Measurements from ENCODE around the gene ZFYVE26.
A peak's percentile ranks its signal among the peaks of the same experiment; 100 is the strongest.

The ZFYVE26 gene

DNA sequence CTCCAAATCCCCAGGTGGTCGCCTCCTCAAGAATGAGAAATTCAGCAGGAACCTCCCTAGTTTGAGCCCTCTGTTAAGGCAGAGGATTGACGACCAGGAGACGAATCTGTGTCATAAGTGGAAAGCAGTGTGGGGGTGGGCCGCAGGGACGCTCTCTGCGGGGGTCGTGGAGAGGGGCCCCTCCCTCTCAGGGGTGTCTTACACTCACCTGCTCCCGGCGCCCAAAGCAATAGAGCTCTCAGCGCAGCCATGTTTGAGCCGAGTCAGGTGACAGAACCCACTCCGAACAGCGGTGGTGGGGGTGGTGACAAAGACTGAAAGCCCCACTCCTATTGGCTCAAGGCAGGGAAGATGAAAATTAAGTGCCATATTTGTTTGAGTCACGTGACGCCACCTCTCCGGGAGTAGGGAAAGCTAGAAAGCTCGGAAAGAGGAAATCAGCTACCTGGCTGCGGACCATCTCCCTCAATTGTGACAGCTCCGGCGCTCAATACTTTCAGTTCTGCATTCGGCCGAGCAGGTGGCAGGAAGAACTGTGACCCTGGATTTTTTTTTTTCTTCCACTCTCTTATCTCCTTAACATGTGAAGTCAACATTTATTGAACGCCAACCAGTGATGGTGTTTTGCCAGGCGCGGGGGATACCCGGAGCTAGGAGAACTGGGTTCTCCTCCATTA is at the start of gene ZFYVE26:
Gene ZFYVE26, minus strand, starts transcription at position 265 of the 677 bp plus-strand sequence. CDS start 627 bp downstream, outside the sequence.
- H3K9ac ChIP-seq (ENCODE audit: low read depth, low read length), result peak within 1 kb of the TSS; percentile 95
- no peaks in the 10 kb centered on the region for H3K9me3 ChIP-seq (ENCODE audit: control insufficient read depth, insufficient read depth, low read length)
- no peaks in the 10 kb centered on the region for H3K27me3 ChIP-seq (ENCODE audit: control insufficient read depth, insufficient read depth, low read length)
- H3K4me3 ChIP-seq (ENCODE audit: low read depth, low read length), result peak within 1 kb of the TSS; percentile 91
- peaks cover 5% of the 10 kb centered on the region for H3K4me1 ChIP-seq (ENCODE audit: control insufficient read depth, insufficient read depth, low read length)
- H3K36me3 ChIP-seq (ENCODE audit: control insufficient read depth, insufficient read depth, low read length), result no peaks in the 10 kb centered on the region

DNA sequence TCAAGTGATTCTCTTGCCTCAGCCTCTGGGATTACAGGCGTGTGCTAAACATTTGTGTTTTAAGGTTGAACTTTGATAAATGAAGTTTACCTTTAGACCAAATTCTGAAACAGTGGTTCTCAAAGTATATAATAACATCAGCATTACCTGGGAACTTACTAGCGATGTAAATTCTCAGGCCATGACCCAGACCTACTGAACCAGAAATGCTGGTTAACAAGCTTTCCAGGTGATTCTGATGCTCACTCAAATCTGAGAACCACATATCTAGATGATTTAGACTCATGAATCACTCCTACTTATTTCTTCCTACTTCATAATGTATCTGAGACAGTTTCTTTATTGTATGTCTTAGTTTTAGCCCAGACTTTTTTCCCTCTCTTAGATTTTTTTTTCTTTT is 46.8 kb upstream of the ZFYVE26 start:
- H3K27me3 ChIP-seq (ENCODE audit: control insufficient read depth, insufficient read depth, low read length), result no peaks in the 10 kb centered on the region
- no peaks in the 10 kb centered on the region for H3K36me3 ChIP-seq (ENCODE audit: control insufficient read depth, insufficient read depth, low read length)
- peaks cover 8% of the 10 kb centered on the region for H3K9me3 ChIP-seq (ENCODE audit: control insufficient read depth, insufficient read depth, low read length)
- H3K9ac ChIP-seq (ENCODE audit: low read depth, low read length), result no peak overlapping the region
- H3K4me3 ChIP-seq (ENCODE audit: low read depth, low read length), result no peak overlapping the region
- peaks cover 4% of the 10 kb centered on the region for H3K4me1 ChIP-seq (ENCODE audit: control insufficient read depth, insufficient read depth, low read length)

DNA sequence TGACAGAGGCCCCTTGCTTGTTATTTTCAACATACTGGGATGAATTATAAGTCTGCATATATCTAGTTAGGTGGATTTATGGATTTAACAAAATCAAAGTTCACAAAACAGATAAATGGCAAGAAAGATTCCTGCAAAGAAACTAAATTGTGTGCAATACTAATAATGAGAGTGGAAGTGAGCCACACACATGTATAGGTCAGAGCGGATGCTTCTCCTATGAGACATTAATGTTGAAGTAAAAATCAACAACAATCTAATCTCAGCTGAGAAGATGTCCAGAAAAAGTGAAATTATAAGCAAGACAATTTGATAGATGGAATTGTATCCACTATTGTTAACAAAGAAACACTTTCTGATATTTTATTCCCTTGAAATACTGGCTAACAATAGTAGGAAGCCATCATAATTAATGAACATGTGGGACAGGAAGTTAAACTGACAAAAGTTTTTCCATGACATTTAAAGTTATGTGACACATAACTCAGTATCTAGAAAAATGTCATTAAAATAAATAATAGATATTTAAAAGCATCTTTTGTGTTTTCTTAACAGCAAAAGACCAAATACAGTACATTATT is 42.9 kb upstream of the ZFYVE26 start:
- H3K36me3 ChIP-seq (ENCODE audit: control insufficient read depth, insufficient read depth, low read length), result no peaks in the 10 kb centered on the region
- H3K9ac ChIP-seq (ENCODE audit: low read depth, low read length), result no peak overlapping the region
- no peaks in the 10 kb centered on the region for H3K9me3 ChIP-seq (ENCODE audit: control insufficient read depth, insufficient read depth, low read length)
- H3K27me3 ChIP-seq (ENCODE audit: control insufficient read depth, insufficient read depth, low read length), result no peaks in the 10 kb centered on the region
- peaks cover 4% of the 10 kb centered on the region for H3K4me1 ChIP-seq (ENCODE audit: control insufficient read depth, insufficient read depth, low read length)
- H3K4me3 ChIP-seq (ENCODE audit: low read depth, low read length), result no peak overlapping the region

DNA sequence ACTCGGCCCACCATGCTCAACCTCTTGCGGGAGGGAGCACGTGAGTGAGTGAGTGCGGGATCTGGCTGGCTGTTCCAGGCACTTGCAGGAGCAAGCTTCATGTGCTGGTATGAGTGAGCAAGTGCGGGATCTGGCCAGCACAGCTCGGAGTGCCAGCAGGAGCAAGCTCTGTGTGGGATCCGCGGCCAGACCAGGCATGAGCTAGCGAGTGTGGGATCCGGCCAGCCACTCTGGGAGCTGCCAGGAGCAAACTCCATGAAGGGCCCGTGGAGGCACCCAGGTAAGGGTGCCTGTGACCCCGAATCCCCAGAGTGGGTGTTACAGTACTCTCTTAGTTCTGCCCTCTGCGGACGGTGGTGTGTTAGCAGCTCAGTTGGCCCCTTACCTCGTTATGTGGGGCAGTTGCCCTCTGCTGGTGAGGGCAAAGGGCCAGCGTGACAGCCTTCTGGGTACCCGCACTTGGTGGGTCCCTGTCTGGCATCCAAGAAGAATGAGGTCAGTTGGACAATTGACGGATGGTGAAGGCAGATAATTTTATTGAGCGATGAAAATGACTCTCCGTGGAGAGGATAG is 41.5 kb upstream of the ZFYVE26 start:
- Histone ChIP-seq H3K9me3 (ENCODE audit: control insufficient read depth, insufficient read depth, low read length) (no peaks in the 10 kb centered on the region), H3K9ac (ENCODE audit: low read depth, low read length) (no peak overlapping the region)

DNA sequence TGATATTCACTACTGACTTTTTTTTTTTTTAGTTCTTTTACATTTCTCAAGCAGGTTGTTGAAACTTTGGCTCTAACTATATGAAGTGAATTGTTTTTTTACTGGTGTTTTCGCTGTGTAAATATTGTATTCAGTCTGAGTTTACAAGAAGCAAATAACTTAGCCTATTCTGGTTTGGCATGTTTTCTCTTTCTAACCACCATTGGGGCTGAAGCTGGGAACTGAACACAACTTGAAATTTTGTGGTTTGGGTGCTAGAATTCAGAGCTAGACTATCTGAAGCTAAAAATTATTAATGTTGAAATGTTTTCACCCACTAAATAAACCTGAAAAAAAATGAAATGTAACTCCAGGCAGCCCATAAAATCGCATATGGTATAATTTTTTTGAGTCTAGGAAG is 40.4 kb upstream of the ZFYVE26 start:
- no peaks in the 10 kb centered on the region for H3K36me3 ChIP-seq (ENCODE audit: control insufficient read depth, insufficient read depth, low read length)
- no peaks in the 10 kb centered on the region for H3K9me3 ChIP-seq (ENCODE audit: control insufficient read depth, insufficient read depth, low read length)
- no peak overlapping the region for H3K4me3 ChIP-seq (ENCODE audit: low read depth, low read length)
- H3K4me1 ChIP-seq (ENCODE audit: control insufficient read depth, insufficient read depth, low read length), result peaks cover 4% of the 10 kb centered on the region
- no peaks in the 10 kb centered on the region for H3K27me3 ChIP-seq (ENCODE audit: control insufficient read depth, insufficient read depth, low read length)
- no peak overlapping the region for H3K9ac ChIP-seq (ENCODE audit: low read depth, low read length)

More for the DNA sequence above, 41.5 kb upstream of the ZFYVE26 start:
- Histone ChIP-seq H3K4me1 (ENCODE audit: control insufficient read depth, insufficient read depth, low read length) (peaks cover 4% of the 10 kb centered on the region), H3K36me3 (ENCODE audit: control insufficient read depth, insufficient read depth, low read length) (no peaks in the 10 kb centered on the region), H3K4me3 (ENCODE audit: low read depth, low read length) (no peak overlapping the region), H3K27me3 (ENCODE audit: control insufficient read depth, insufficient read depth, low read length) (no peaks in the 10 kb centered on the region)

DNA sequence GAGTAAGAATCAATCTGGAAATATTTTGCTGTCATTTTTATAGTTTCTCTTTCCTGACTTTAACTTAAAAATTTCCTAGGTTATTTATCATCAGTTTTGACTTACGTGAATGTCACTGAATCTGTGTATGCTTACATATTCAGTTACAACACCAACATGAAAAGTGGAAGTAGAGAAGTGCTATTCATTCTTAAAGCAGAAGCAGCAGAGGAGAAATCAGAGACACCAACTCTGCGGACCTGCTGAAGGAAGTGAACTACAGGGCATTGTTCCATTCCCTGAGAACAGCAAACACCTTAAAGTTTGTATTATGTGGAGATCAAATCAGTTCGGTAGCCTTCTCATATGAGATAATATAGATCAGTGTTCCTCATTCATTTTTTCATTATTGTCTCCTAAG is 37.3 kb upstream of the ZFYVE26 start:
- Histone ChIP-seq H3K36me3 (ENCODE audit: control insufficient read depth, insufficient read depth, low read length) (no peaks in the 10 kb centered on the region), H3K9me3 (ENCODE audit: control insufficient read depth, insufficient read depth, low read length) (no peaks in the 10 kb centered on the region), H3K4me3 (ENCODE audit: low read depth, low read length) (no peak overlapping the region), H3K4me1 (ENCODE audit: control insufficient read depth, insufficient read depth, low read length) (no peaks in the 10 kb centered on the region), H3K9ac (ENCODE audit: low read depth, low read length) (no peak overlapping the region), H3K27me3 (ENCODE audit: control insufficient read depth, insufficient read depth, low read length) (no peaks in the 10 kb centered on the region)

DNA sequence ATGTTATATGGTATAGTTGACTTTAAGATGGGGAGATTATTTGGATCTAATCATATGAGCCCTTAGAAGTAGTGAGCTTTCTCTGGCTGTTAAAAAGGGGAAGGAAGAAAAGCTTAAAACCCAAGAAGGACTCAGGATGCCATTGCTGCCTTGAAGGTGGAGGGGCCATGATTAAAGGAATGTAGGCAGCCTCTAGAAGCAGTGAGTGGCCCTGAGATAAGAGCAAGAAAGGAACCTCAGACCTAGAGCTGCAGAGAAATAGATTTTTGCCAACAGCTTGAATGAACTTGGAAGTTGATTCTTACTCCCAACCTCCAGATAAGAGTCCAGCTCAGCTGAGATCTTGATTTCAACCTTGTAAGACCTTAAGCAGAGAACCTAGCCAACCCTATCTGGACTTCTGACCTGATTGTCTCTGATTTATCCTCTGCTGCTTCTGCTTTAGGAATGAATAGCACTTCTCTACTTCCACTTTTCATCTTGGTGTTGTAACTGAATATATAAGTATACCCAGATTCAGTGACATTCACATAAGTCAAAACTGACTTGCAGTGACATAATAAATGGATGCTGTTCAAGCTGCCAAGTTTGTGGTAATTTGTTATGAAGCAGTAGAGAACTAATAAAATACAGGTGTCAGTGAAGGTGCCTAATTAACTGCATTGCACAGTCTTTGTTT is 36.7 kb upstream of the ZFYVE26 start:
- Histone ChIP-seq H3K27me3 (ENCODE audit: control insufficient read depth, insufficient read depth, low read length) (no peaks in the 10 kb centered on the region), H3K4me1 (ENCODE audit: control insufficient read depth, insufficient read depth, low read length) (no peaks in the 10 kb centered on the region), H3K9ac (ENCODE audit: low read depth, low read length) (no peak overlapping the region)

DNA sequence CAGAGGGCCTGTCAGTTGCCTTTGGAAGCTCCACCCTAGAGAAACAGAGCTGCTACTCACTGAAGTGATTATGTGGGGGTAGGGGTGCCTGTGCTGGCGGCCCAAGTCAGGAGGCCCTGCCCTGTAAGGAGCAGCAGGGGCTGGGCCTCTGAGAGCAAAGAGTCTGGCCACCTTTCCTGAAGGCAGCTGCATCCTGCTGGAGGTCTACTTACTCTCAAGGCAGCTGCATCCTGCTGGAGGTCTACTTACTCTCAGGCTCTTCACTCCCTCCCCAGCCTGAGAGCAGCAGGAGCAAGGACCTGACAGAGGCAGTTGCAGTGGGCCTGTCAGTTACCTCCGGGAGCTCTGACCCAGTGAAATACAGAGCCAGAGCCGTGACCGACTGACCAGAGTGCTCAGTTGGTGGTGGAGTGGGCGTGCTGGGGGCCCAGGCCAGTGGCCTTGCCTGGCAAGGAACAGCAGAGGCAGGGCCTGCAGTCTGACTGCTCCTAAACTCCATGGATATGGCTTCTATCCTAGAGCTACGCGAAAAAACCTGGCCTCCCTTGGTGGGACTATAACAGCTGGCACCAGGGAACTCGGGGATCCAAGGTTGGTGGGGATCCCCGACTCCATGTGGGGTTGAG is 35.5 kb upstream of the ZFYVE26 start:
- no peak overlapping the region for H3K4me3 ChIP-seq (ENCODE audit: low read depth, low read length)
- H3K36me3 ChIP-seq (ENCODE audit: control insufficient read depth, insufficient read depth, low read length), result no peaks in the 10 kb centered on the region
- H3K4me1 ChIP-seq (ENCODE audit: control insufficient read depth, insufficient read depth, low read length), result no peaks in the 10 kb centered on the region
- H3K9me3 ChIP-seq (ENCODE audit: control insufficient read depth, insufficient read depth, low read length), result no peaks in the 10 kb centered on the region
- no peaks in the 10 kb centered on the region for H3K27me3 ChIP-seq (ENCODE audit: control insufficient read depth, insufficient read depth, low read length)
- H3K9ac ChIP-seq (ENCODE audit: low read depth, low read length), result no peak overlapping the region

More for the DNA sequence above, 36.7 kb upstream of the ZFYVE26 start:
- no peaks in the 10 kb centered on the region for H3K36me3 ChIP-seq (ENCODE audit: control insufficient read depth, insufficient read depth, low read length)
- no peaks in the 10 kb centered on the region for H3K9me3 ChIP-seq (ENCODE audit: control insufficient read depth, insufficient read depth, low read length)
- no peak overlapping the region for H3K4me3 ChIP-seq (ENCODE audit: low read depth, low read length)

DNA sequence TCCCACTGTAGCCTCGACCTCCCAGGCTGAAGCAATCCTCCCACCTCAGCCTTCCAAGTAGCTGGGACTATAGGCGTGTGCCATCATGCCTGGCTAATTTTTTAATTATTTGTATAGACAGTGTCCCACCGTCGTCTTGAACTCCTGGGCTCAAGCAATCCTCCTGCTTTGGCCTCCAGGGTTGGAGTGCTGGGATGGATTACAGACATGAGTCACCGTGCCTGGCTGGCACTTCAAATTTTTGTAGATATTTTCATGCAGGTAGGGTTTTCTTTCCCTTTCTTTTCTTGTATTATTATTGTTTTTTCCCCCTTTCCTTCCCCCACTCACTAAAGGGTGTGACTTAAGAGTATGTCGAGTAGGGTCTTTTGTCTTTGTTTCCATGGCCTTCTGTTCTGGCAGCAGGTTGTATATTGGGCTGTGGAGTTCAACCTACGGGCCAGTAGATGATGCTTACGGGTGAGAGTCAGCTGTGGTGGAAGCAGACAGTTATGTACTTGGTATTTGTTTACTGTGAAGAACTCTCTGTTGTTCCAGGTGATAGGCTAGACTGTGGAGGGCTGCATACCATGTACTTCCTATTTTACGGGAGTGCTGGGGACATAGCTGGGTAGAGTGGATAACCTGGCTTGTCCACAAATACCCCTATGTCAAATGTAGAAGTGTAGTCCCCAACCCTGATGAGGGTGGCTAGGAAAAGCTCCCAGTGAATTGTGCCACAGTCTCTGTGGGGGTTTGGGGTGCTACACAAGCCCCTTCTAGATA is 33.9 kb upstream of the ZFYVE26 start:
- H3K4me3 ChIP-seq (ENCODE audit: low read depth, low read length), result no peak overlapping the region

DNA sequence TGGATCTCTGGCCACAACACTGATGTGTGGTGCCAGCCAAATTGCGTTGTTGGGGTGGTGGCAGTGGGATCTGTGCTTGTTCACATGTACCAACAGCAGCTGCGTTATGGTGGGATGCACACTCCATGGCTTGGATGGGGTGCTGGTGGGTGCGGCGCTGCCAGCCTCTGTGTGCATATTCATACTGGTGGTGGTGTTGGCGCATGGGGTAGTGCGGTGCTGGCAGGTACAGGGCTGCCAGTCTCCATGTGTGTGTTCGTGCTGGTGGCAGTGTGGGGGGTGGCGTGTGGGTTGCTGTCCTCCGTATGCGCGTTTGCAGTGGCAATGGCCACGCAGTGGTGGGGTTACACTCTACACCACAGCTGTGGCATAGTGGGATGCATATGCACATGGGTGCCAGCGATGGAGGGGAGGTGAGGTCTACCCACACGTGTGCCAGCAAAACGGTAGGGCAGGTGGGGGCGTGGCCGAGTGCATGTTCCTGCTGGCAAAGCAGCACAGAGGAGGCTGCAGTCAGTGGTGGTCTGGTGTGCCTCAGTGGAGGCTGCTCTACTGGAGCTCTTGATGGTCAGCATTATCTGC is 29.7 kb upstream of the ZFYVE26 start:
- H3K4me1 ChIP-seq (ENCODE audit: control insufficient read depth, insufficient read depth, low read length), result no peaks in the 10 kb centered on the region
- H3K9me3 ChIP-seq (ENCODE audit: control insufficient read depth, insufficient read depth, low read length), result no peaks in the 10 kb centered on the region
- no peak overlapping the region for H3K4me3 ChIP-seq (ENCODE audit: low read depth, low read length)
- H3K9ac ChIP-seq (ENCODE audit: low read depth, low read length), result no peak overlapping the region
- no peaks in the 10 kb centered on the region for H3K27me3 ChIP-seq (ENCODE audit: control insufficient read depth, insufficient read depth, low read length)
- no peaks in the 10 kb centered on the region for H3K36me3 ChIP-seq (ENCODE audit: control insufficient read depth, insufficient read depth, low read length)

More for the DNA sequence above, 33.9 kb upstream of the ZFYVE26 start:
- H3K9me3 ChIP-seq (ENCODE audit: control insufficient read depth, insufficient read depth, low read length), result no peaks in the 10 kb centered on the region
- H3K4me1 ChIP-seq (ENCODE audit: control insufficient read depth, insufficient read depth, low read length), result no peaks in the 10 kb centered on the region
- H3K9ac ChIP-seq (ENCODE audit: low read depth, low read length), result no peak overlapping the region
- no peaks in the 10 kb centered on the region for H3K36me3 ChIP-seq (ENCODE audit: control insufficient read depth, insufficient read depth, low read length)
- H3K27me3 ChIP-seq (ENCODE audit: control insufficient read depth, insufficient read depth, low read length), result no peaks in the 10 kb centered on the region
